Activated T-cell treated with anti-CD3 and anti-CD28 coated beads for 24 hours (primary cell): Measurements from ENCODE around the gene SLC14A1.

Experiments
- DNase-seq: peaks from one replicate; pipeline ENCODE4 v3.0.0-alpha.2; 2020; ENCODE audit warnings: low read depth

Gene SLC14A1

GRCh38 chr18:45801416-45802004 lies 77.5 kb downstream of the SLC14A1 start:
- DNase-seq, result no peak
